AG09309 (cell line): ENCODE results near the gene NR1H3.

ENCODE experiments used
- DNase-seq: peaks from one replicate; pipeline ENCODE4 v3.0.0-alpha.2; 2010; ENCODE audit warnings: low read depth
- H3K4me3 ChIP-seq: 2 replicates; pipeline ENCODE4 v1.5.1; 2011; ENCODE audit warnings: mild to moderate bottlenecking, low read depth, low read length, moderate library complexity; ENCODE audit not compliant: control insufficient read depth
- TF ChIP-seq, protein P1 (sequence below): IDR thresholded peaks from 2 replicates; pipeline ENCODE4 v1.5.1; 2011; ENCODE audit warnings: mild to moderate bottlenecking, low read depth, low read length, inconsistent platforms; ENCODE audit not compliant: insufficient read depth, control insufficient read depth; ENCODE audit errors: missing control alignments

Gene NR1H3

DNA sequence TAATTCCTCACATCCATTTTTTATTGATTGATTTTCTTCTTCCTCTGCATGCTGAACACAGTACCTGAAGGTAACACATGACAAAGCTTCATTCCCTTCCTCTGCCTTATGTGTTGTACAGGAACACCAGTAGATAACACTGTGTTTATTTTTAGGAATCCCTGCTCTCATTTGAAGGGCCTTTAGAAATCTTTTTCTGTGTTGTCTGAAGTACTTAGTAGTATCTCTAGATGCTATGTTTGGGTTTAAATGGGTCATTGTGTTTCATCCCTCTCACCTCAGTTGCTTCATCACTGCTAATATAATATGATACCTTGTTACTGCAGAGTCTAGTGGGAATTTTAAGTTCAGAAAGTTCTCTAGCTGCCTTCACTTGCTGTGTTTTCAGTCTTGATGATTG, 22.3 kb downstream of the NR1H3 start:
- DNase-seq, result no peak
- TF ChIP-seq, protein P1, sequence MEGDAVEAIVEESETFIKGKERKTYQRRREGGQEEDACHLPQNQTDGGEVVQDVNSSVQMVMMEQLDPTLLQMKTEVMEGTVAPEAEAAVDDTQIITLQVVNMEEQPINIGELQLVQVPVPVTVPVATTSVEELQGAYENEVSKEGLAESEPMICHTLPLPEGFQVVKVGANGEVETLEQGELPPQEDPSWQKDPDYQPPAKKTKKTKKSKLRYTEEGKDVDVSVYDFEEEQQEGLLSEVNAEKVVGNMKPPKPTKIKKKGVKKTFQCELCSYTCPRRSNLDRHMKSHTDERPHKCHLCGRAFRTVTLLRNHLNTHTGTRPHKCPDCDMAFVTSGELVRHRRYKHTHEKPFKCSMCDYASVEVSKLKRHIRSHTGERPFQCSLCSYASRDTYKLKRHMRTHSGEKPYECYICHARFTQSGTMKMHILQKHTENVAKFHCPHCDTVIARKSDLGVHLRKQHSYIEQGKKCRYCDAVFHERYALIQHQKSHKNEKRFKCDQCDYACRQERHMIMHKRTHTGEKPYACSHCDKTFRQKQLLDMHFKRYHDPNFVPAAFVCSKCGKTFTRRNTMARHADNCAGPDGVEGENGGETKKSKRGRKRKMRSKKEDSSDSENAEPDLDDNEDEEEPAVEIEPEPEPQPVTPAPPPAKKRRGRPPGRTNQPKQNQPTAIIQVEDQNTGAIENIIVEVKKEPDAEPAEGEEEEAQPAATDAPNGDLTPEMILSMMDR, result no peak
- no peak overlapping the region for H3K4me3 ChIP-seq

DNA sequence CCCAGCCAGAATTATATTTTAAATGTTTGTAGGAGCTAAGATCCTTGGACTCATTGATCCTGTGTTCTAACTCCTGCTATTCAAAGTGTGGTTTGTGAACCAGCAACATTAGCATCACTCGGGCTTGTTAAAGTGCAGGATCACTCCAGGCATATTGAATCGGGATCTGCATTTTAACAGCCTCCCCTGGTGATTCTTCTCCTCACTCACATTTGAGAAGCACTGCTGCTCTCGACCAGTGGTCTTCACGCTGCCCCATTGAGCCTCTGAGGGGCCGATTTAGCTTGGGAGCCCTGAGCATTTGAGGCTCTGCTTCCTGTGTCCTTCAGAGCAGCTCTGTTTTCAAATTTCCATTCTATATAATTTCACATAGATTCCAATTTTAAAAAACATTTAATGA, 23.1 kb downstream of the NR1H3 start:
- TF ChIP-seq, protein P1, result no peak
- H3K4me3 ChIP-seq, result no peak overlapping the region
- DNase-seq, result no peak

DNA sequence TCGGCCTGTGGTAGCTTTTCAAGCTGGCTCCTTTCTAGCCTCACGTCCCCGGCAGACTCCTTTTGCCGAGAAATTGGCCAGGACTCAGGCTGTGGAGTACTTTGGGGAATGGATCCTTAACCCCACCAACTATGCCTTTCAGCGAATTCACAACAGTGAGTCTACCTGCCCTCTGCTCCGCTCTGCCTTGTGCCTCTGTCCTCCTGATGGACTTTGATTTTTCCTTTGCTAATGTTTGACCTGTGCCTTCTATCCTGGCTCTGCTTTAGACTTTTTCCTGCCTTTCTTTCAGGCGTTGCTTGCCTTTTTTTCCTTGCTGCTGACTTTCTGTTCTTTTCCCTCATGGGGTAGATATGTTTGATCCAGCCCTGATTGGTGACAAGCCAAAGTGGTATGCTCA, 24.7 kb downstream of the NR1H3 start:
- TF ChIP-seq, protein P1, result no peak
- no peak overlapping the region for H3K4me3 ChIP-seq
- no peak for DNase-seq

DNA sequence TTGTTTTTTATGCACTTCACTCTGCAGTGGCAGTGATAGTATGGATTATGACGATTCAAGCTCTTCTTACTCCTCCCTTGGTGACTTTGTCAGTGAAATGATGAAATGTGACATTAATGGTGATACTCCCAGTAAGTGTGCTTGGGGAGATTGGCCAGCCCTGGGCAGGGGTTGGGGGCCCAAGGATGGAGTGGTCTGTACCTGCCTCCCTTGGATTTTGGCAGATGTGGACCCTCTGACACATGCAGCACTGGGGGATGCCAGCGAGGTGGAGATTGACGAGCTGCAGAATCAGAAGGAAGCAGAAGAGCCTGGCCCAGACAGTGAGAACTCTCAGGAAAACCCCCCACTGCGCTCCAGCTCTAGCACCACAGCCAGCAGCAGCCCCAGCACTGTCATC, 26.4 kb downstream of the NR1H3 start:
- no peak for DNase-seq
- TF ChIP-seq, protein P1, result no peak
- H3K4me3 ChIP-seq, result no peak overlapping the region

DNA sequence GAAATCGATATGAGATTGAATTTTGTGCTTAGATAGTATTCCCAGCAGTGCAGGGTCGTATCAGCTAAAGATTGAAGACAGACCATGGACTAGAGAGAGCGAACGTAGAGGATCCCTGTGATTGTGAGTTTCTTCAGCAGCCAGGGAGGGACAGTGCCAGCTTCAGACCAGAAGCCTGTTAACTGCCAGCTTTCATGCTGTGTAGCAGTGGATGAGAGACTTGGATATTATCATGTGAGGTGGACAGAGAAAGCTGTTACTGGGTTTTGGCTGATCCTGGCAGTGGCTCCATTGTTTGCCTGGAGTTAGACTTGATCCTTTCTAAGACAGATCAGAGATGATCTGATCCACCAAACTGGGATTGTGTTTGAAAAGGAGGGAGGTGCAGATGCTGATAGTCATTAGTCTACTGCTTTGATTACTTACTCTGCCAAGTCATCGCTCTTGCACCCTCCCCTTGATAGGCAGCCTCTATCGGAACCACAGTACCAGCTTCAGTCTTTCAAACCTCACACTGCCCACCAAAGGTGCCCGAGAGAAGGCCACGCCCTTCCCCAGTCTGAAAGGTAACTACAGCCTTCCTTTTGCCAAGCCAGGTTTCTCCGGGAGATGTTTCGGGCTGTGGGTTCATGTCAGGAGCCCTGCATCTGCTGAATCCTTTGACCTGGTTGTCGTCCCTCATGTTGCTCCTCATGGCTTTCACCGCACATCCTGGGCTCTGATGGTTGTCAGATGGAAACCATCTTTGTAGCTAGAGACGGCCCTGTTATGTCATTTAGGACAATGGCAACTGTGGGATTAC, 28.4 kb downstream of the NR1H3 start:
- H3K4me3 ChIP-seq, result no peak overlapping the region
- no peak for DNase-seq
- TF ChIP-seq, protein P1, result no peak

DNA sequence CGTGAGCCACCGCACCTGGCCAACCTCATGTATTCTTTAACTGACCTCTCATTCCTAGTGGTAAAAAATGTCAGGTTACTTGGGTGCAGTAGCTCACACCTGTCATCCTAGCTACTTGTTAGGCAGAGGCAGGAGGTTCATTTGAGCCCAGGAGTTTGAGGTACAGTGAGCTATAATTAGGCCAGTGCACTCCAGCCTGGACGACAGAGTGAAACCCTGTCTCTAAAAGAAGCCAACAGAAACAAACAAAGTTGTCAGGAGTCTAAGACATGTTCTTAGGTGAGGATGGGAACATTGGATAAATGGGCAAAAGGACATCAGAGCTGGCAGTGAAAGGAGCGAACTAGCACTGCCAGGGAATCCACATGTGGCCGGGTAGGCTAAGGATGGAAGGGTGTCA, 30.3 kb downstream of the NR1H3 start:
- TF ChIP-seq, protein P1, result no peak
- H3K4me3 ChIP-seq, result no peak overlapping the region
- no peak for DNase-seq
